Motor neuron (in vitro differentiated cells): Measurements from ENCODE around the gene SUN3. TPM values are rescaled to one million over a fixed set of nuclear protein-coding genes. Genes with fewer than 3 reads are reported as not detected.

Source experiments
- ATAC-seq, 8 experiments: fragments of 200-7000 bp; cut with Tn5 transposase; replicated peaks in 6 of 8; 2 replicates each; pipeline ENCODE4 v1.8.0; 2021; ENCODE audit warnings: mild to moderate bottlenecking in 8 of 8, moderate library complexity in 8 of 8
- H3K27ac ChIP-seq, 2 donors: fragments of 250-450 bp; sonication (Bioruptor Pico); 2 replicates each; pipeline ENCODE4 v1.9.0; 2021; ENCODE audit warnings: antibody characterized with exemption in 2 of 2, mild to moderate bottlenecking in 2 of 2, moderate library complexity in 1 of 2
- H3K4me1 ChIP-seq, 2 donors: fragments of 250-450 bp; sonication (Bioruptor Pico); replicated peaks in 1 of 2; 2 replicates each; pipeline ENCODE4 v1.6.1; 2021; ENCODE audit warnings: antibody characterized with exemption in 2 of 2, mild to moderate bottlenecking in 2 of 2, moderate library complexity in 1 of 2
- H3K4me3 ChIP-seq, 5 donors: fragments of 250-450 bp; sonication (Bioruptor Pico); 2 replicates each; pipeline ENCODE4 v1.9.0; 2021; ENCODE audit warnings: antibody characterized with exemption in 5 of 5, mild to moderate bottlenecking in 5 of 5, moderate library complexity in 4 of 5
- WGBS, 10 experiments: fragments of 450-650 bp; shearing (Covaris generic); methylation state at CpG; one replicate each; pipeline ENCODE4 v1.0.0; 2022; 5-methylcytosine and 5-hydroxymethylcytosine counted together
- in situ Hi-C, 9 experiments: fragments of 400-800 bp; cut with MboI; loops; one replicate each; pipeline ENCODE4 v1.15.0; 2021; ENCODE audit warnings: low sequenced_read_pairs in 9 of 9, low pct_unique_long_range_greater_than_20kb in 2 of 9; ENCODE audit not compliant: unreplicated experiment in 9 of 9
- total RNA-seq, 8 experiments: library from RNA; unstranded; fragments of 300-600 nt; gene quantifications; 2 replicates each; pipeline versions ENCODE4 v1.2.3 to v1.2.4, GENCODE V29; 2022

SUN3 gene
- total RNA-seq, 8 experiments from 2014 or later = 1.6 TPM; not detected in 7

DNA sequence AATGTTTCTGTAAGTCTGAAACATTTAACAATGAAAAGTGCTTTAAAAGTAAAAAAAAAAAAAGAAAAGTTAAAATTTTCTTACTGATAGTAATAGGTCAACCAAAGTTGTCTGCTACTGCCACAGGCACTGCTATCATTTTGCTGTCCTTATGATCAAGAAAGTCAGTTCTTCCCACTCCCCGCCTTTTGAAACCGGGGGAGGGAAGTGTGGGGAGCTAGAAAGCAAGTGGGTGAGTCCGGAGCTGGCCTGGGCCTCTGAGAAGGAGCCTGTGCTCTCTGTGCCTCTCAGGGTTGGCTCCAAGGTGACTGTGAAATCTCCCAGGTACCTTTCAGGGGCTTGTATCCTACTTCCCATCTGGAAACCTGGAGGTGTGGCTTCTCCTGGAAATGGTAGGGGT lies 13.7 kb upstream of the SUN3 start:
- no peak for ATAC-seq
- Histone ChIP-seq H3K4me3 (no peak overlapping the region), H3K4me1 (no peaks in the 10 kb centered on the region), H3K27ac (no peak overlapping the region)
- WGBS, 10 experiments = 40 to 100% (median 73%) methylated on average over 1 to 3 of the region's 3 CpGs; no CpG with 5 or more reads in 2 of the 10 experiments
- in situ Hi-C loops = no loop called here

- 56 to 94% (median 69%) methylated on average over 3 of the region's 3 CpGs; no CpG with 5 or more reads in 1 of the 10 experiments for WGBS, 10 experiments
- Histone ChIP-seq H3K27ac (no peak overlapping the region), H3K4me3 (no peak overlapping the region), H3K4me1 (no peaks in the 10 kb centered on the region)
- ATAC-seq = no peak
- in situ Hi-C loops = no loop called here
Measured at GRCh38 chr7:48042216-48042615, 13.3 kb upstream of the SUN3 start.

DNA sequence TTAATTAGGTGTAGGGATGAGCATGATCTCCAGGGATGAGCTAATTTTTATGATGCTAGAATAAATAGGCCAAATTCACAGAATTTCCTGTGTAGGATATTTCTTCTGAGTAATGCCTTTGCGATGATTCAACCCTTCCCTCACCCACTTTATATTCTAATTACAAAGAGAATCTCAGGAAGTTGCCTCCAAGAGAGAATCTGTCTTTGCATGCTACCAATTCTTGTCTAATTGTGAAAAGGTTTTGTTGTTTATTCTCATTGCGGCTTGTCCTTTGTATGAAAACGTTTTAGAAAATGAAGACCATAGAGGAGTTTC lies 12.7 kb upstream of the SUN3 start:
- Histone ChIP-seq H3K4me3 (no peak overlapping the region), H3K4me1 (no peaks in the 10 kb centered on the region), H3K27ac (no peak overlapping the region)
- 0 to 100% (median 50%) methylated on average over 1 to 3 of the region's 3 CpGs; no CpG with 5 or more reads in 1 of the 10 experiments for WGBS, 10 experiments
- ATAC-seq = peak in 3 of 8 experiments; percentile 45 to 74 (median 71)
- in situ Hi-C loops = no loop called here

- H3K4me3 ChIP-seq = no peak overlapping the region
- no peak for ATAC-seq
- no peak overlapping the region for H3K27ac ChIP-seq
- H3K4me1 ChIP-seq = no peaks in the 10 kb centered on the region
- in situ Hi-C loops = no loop called here
- WGBS, 10 experiments = 66 to 91% (median 81%) methylated on average over 1 to 14 of the region's 18 CpGs; no CpG with 5 or more reads in 2 of the 10 experiments
Measured at GRCh38 chr7:48040944-48041652, 12.2 kb upstream of the SUN3 start.

DNA sequence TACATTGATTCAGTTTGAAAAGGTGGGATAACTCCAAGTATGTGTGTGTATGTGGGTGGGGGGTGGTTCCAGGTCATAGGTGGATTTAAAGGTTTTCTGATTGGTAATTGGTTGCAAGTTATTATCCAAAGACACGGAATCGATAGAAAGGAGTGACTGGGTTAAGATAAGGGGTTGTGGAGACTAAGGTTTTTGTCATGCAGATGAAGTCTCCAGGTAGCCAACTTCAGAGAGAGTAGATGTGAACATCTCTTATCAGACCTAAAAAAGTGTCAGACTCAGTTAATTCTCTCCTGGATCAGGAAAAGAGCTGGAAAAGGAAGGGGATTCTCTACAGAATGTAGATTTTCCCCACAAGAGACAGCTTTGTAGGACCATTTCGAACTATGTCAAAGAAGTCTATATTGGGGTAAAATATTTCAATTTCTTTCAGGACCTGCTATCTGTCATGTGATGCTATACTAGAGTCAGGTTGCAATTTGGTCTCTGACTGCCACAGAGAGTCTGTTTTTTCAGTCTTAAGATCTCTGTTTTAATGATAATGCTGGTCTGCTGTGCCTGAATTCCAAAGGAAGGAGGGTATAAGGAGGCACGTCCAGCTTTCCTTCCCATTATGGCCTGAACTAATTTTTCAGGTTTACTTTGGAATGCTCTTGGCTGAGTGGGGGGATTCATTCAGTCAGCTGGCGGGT lies 10.1 kb upstream of the SUN3 start:
- no peaks in the 10 kb centered on the region for H3K4me1 ChIP-seq
- in situ Hi-C loops = no loop called here
- WGBS, 10 experiments = 0 to 47% (median 19%) methylated on average over 1 to 5 of the region's 5 CpGs; no CpG with 5 or more reads in 1 of the 10 experiments
- no peak for ATAC-seq
- no peak overlapping the region for H3K4me3 ChIP-seq
- H3K27ac ChIP-seq = no peak overlapping the region

DNA sequence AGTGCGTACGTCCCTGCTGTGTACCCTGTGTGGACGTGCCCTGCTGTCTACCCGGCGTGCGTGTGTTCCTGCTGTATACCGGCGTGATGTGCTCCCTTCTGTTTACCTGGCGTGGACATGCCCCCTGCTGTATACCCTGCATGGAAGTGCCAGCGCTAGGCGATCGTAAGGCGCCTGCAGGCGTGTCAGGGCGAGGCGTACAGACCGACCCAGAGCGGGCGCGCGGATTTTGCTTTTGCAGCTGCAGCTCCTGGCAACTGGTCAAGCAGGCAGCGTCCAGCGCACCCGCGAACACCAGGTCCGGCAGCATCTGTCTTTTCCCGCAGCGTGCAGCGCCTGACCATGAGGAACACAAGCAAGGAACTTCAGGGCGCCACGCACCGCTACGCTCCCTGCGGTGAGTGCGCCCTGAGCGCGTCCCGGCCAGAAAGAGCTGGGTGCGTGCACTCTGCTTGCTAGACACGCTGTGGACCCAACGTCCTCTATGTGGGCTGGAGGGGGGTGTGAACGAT lies 7.1 kb upstream of the SUN3 start:
- 0 to 40% (median 4%) methylated on average over 1 to 38 of the region's 42 CpGs; no CpG with 5 or more reads in 4 of the 10 experiments for WGBS, 10 experiments
- in situ Hi-C loops = no loop called here
- no peak overlapping the region for H3K27ac ChIP-seq
- no peaks in the 10 kb centered on the region for H3K4me1 ChIP-seq
- peak in 7 of 8 experiments; percentile 8 to 46 (median 14) for ATAC-seq
- H3K4me3 ChIP-seq = peak overlapping the region; percentile 46 to 67 (median 58)

DNA sequence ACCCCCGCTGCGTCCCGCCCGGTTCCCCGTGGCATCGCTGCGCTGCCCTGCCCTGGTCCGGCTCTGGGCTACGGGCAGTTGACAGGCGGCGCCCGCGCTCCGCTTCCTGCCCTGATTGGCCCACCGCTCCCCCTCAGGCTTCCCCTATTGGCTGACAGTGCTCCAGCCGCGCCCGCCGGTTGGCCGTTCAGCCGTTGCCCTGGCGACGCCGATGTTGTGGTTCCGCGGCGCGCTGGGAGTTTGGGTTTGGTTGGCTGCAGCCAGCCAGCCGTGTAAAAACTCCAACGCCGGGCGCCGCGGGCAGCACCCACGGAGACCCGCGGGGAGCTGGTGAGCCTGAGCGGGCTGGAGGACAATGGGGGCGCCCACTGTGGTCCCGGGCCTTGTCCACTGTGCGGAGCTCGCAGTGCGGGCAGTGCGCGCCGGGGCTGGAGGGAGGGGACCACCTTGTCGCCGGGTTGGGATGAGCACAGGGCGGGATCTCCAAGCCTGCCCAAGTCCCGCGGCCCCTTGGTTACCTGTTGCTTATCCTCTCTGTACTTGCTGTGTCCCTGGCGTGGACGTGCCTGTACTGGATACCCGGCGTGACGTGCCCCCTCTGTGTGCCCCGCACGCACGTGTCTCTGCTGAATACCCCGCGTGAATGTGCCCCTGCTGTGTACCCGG lies 6.5 kb upstream of the SUN3 start, which contains the start of gene C7orf57:
C7orf57 (plus strand) TSS at position 243 of the 666 bp plus-strand sequence. CDS start 766 bp downstream, outside the sequence.
- H3K4me3 ChIP-seq = peak within 1 kb of the TSS; percentile 46 to 67 (median 58)
- H3K4me1 ChIP-seq = no peaks in the 10 kb centered on the region
- in situ Hi-C loops = no loop called here
- H3K27ac ChIP-seq = no peak within 1 kb of the TSS
- 0 to 2% (median 0%) methylated on average over 4 to 15 of the region's 62 CpGs; no CpG with 5 or more reads in 7 of the 10 experiments for WGBS, 10 experiments
- ATAC-seq = peak; percentile 96 to 100 (median 99)

GRCh38 chr7:48033922-48034321 lies 5.0 kb upstream of the SUN3 start:
- 66 to 81% (median 71%) methylated on average over 1 to 4 of the region's 5 CpGs; no CpG with 5 or more reads in 2 of the 10 experiments for WGBS, 10 experiments
- H3K4me3 ChIP-seq = no peak overlapping the region
- H3K27ac ChIP-seq = no peak overlapping the region
- no peaks in the 10 kb centered on the region for H3K4me1 ChIP-seq
- in situ Hi-C loops = no loop called here
- ATAC-seq = no peak

GRCh38 chr7:48031111-48031510 lies 2.2 kb upstream of the SUN3 start:
- WGBS, 10 experiments = 73 to 100% (median 89%) methylated on average over 1 to 2 of the region's 2 CpGs; no CpG with 5 or more reads in 4 of the 10 experiments
- Histone ChIP-seq H3K27ac (no peak overlapping the region), H3K4me1 (no peaks in the 10 kb centered on the region), H3K4me3 (no peak overlapping the region)
- in situ Hi-C loops = no loop called here
- ATAC-seq = no peak

- in situ Hi-C loops = no loop called here
- no peak overlapping the region for H3K27ac ChIP-seq
- ATAC-seq = no peak
- no peaks in the 10 kb centered on the region for H3K4me1 ChIP-seq
- WGBS, 10 experiments = 35 to 90% (median 62%) methylated on average over 2 to 5 of the region's 5 CpGs
- no peak overlapping the region for H3K4me3 ChIP-seq
Measured at GRCh38 chr7:48025624-48026023, 3.3 kb downstream of the SUN3 start.

GRCh38 chr7:48017674-48018073 lies 11.2 kb downstream of the SUN3 start:
- Histone ChIP-seq H3K4me1 (no peaks in the 10 kb centered on the region), H3K27ac (no peak overlapping the region), H3K4me3 (no peak overlapping the region)
- WGBS, 10 experiments = 57 to 100% (median 97%) methylated on average over 1 to 4 of the region's 4 CpGs
- in situ Hi-C loops = no loop called here
- ATAC-seq = no peak

GRCh38 chr7:48016641-48017040 lies 12.3 kb downstream of the SUN3 start:
- no peaks in the 10 kb centered on the region for H3K4me1 ChIP-seq
- H3K4me3 ChIP-seq = no peak overlapping the region
- in situ Hi-C loops = no loop called here
- ATAC-seq = no peak
- no peak overlapping the region for H3K27ac ChIP-seq

- 27 to 94% (median 67%) methylated on average over 1 to 3 of the region's 3 CpGs; no CpG with 5 or more reads in 1 of the 10 experiments for WGBS, 10 experiments
- in situ Hi-C loops = no loop called here
- no peak for ATAC-seq
- H3K27ac ChIP-seq = no peak overlapping the region
- H3K4me1 ChIP-seq = no peaks in the 10 kb centered on the region
- H3K4me3 ChIP-seq = no peak overlapping the region
Measured at GRCh38 chr7:48011951-48012350, 17.0 kb downstream of the SUN3 start.
